ENCODE data around the gene TOGARAM1.

DNA sequence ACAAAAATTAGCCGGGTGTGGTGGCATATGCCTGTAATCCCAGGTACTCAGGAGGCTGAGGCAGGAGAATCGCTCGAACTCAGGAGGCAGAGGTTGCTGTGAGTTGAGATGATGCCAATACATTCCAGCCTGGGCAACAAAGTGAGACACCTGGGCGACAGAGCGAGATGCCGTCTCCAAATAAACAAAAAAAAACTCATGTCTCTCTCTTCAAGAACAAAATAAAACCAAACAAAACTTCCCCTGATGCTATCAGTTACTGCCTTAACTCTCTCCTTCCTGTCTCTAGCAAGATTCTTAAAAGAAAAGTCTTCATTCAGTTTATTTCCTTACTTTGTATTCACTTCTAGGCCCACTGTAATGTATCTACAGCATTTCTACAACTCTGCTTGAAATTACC is 21.0 kb upstream of the TOGARAM1 start:
- TF ChIP-seq, protein P1, sequence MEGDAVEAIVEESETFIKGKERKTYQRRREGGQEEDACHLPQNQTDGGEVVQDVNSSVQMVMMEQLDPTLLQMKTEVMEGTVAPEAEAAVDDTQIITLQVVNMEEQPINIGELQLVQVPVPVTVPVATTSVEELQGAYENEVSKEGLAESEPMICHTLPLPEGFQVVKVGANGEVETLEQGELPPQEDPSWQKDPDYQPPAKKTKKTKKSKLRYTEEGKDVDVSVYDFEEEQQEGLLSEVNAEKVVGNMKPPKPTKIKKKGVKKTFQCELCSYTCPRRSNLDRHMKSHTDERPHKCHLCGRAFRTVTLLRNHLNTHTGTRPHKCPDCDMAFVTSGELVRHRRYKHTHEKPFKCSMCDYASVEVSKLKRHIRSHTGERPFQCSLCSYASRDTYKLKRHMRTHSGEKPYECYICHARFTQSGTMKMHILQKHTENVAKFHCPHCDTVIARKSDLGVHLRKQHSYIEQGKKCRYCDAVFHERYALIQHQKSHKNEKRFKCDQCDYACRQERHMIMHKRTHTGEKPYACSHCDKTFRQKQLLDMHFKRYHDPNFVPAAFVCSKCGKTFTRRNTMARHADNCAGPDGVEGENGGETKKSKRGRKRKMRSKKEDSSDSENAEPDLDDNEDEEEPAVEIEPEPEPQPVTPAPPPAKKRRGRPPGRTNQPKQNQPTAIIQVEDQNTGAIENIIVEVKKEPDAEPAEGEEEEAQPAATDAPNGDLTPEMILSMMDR (IDR thresholded peaks at IDR 0.05; ENCODE audit: low read depth, low read length), result no peak
- no peak for TF ChIP-seq POLR2A (IDR thresholded peaks at IDR 0.05; ENCODE audit: extremely low read depth, insufficient read length)
- TF ChIP-seq, protein P2, sequence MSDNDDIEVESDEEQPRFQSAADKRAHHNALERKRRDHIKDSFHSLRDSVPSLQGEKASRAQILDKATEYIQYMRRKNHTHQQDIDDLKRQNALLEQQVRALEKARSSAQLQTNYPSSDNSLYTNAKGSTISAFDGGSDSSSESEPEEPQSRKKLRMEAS (IDR thresholded peaks at IDR 0.05; ENCODE audit: low read depth, low read length), result no peak

Data from NB4 (cell line).